GM12878 (cell line): ENCODE results near the gene IFRD2. TPM values are rescaled to one million over a fixed set of nuclear protein-coding genes. Genes with fewer than 3 reads are reported as not detected.

Experiments used
- DPF2 ChIP-seq: fragments of 450-650 bp; IDR thresholded peaks from 2 replicates; pipeline ENCODE4 v1.6.1; 2017; ENCODE audit warnings: mild to moderate bottlenecking
- EGR1 ChIP-seq, 2 experiments: IDR thresholded peaks; 1 replicate in 1 of 2; 2 replicates in 1 of 2; pipeline ENCODE4 v1.6.1; 2011 to 2012; ENCODE audit warnings: low read depth in 2 of 2, low read length in 2 of 2, borderline replicate concordance in 1 of 2, mild to moderate bottlenecking in 1 of 2, moderate library complexity in 1 of 2
- ETV6 ChIP-seq, 2 experiments: fragments of 450-650 bp in 1 of 2; IDR thresholded peaks in 1 of 2; conservative IDR thresholded peaks in 1 of 2; 2 replicates each; pipeline ENCODE4 v1.6.1; 2014; ENCODE audit warnings: antibody characterized with exemption in 1 of 2, borderline replicate concordance in 1 of 2, low read depth in 1 of 2, mild to moderate bottlenecking in 1 of 2, moderate library complexity in 1 of 2
- GABPA ChIP-seq: IDR thresholded peaks from 2 replicates; pipeline ENCODE4 v1.6.1; 2014; ENCODE audit warnings: antibody characterized with exemption, low read depth, mild to moderate bottlenecking, inconsistent platforms
- HDAC6 ChIP-seq: fragments of 200-600 bp; sonication (generic); IDR thresholded peaks from one replicate; pipeline ENCODE4 v1.8.0; 2017; ENCODE audit warnings: antibody characterized with exemption; ENCODE audit not compliant: unreplicated experiment
- IKZF2 ChIP-seq, 2 experiments: fragments of 450-650 bp; IDR thresholded peaks; 2 replicates each; pipeline ENCODE4 v1.6.1; 2017; ENCODE audit warnings: mild to moderate bottlenecking in 2 of 2, moderate library complexity in 2 of 2
- JUND ChIP-seq: IDR thresholded peaks from 2 replicates; pipeline ENCODE4 v1.6.1; 2012; ENCODE audit warnings: low read depth, mild to moderate bottlenecking, low read length, improper control_type of control experiment, moderate library complexity
- MAX ChIP-seq: IDR thresholded peaks from 2 replicates; pipeline ENCODE4 v1.6.1; 2012; ENCODE audit warnings: low read depth, low read length, improper control_type of control experiment
- MTA2 ChIP-seq: fragments of 450-650 bp; IDR thresholded peaks from 2 replicates; pipeline ENCODE4 v1.6.1; 2016; ENCODE audit warnings: low read depth, mild to moderate bottlenecking, moderate library complexity
- MXI1 ChIP-seq: fragments of 150-350 bp; IDR thresholded peaks from 2 replicates; pipeline ENCODE4 v1.6.1; 2011; ENCODE audit warnings: low read depth, mild to moderate bottlenecking, inconsistent platforms, low read length, improper control_type of control experiment
- NBN ChIP-seq: fragments of 450-650 bp; IDR thresholded peaks from 2 replicates; pipeline ENCODE4 v1.6.1; 2016
- NRF1 ChIP-seq: conservative IDR thresholded peaks from 2 replicates; pipeline ENCODE4 v1.6.1; 2011; ENCODE audit warnings: mild to moderate bottlenecking, low read depth, low read length, improper control_type of control experiment
- POLR2AphosphoS5 ChIP-seq: IDR thresholded peaks from 2 replicates; pipeline ENCODE4 v1.6.1; 2011; ENCODE audit warnings: mild to moderate bottlenecking, low read length, inconsistent platforms
- SPI1 ChIP-seq: IDR thresholded peaks from 2 replicates; pipeline ENCODE4 v1.6.1; 2011; ENCODE audit warnings: low read depth, mild to moderate bottlenecking, low read length, moderate library complexity, borderline replicate concordance; ENCODE audit not compliant: insufficient read depth
- SREBF1 ChIP-seq: IDR thresholded peaks from 2 replicates; pipeline ENCODE4 v1.6.1; 2012; ENCODE audit warnings: mild to moderate bottlenecking, low read length
- TCF12 ChIP-seq: IDR thresholded peaks from 2 replicates; pipeline ENCODE4 v1.6.1; 2011; ENCODE audit warnings: low read depth, mild to moderate bottlenecking, low read length
- ZBED1 ChIP-seq: IDR thresholded peaks from 2 replicates; pipeline ENCODE4 v1.6.1; 2016; ENCODE audit warnings: borderline replicate concordance
- ZNF592 ChIP-seq: fragments of 450-650 bp; IDR thresholded peaks from 2 replicates; pipeline ENCODE4 v1.6.1; 2017; ENCODE audit warnings: mild to moderate bottlenecking, moderate library complexity
- ZNF622 ChIP-seq: fragments of 450-650 bp; IDR thresholded peaks from 2 replicates; pipeline ENCODE4 v1.6.1; 2017; ENCODE audit warnings: mild to moderate bottlenecking, inconsistent platforms
- polyA plus RNA-seq, 11 experiments: library from polyadenylated mRNA; depleted of rRNA in 4 of 11; unstranded in 6 of 11; stranded (reverse) in 5 of 11; fragments of >200 nt; fragmentation: Nextera tagmentation in 4 of 11; fragmentation: Illumina TruSeq in 1 of 11; extraction: Ambion mirVana in 4 of 11; extraction: Trizol in 1 of 11; gene quantifications; 1 replicate in 1 of 11; 2 replicates in 10 of 11; pipeline versions ENCODE4 v1.2.1 to v1.2.3, GENCODE V29; 2011 to 2016; ENCODE audit warnings: inconsistent platforms in 2 of 11, missing spikeins in 2 of 11, low read depth in 1 of 11
- total RNA-seq, 4 experiments: library from RNA; depleted of rRNA in 3 of 4; stranded (reverse); fragments of >200 nt in 3 of 4; fragmentation: Illumina TruSeq in 1 of 4; extraction: Trizol in 1 of 4; gene quantifications; 2 replicates each; pipeline versions ENCODE4 v1.2.1 to v1.2.3, GENCODE V29; 2013 to 2021
- TF ChIP-seq, protein P1 (sequence below): fragments of 450-650 bp; IDR thresholded peaks from 2 replicates; pipeline ENCODE4 v1.6.1; 2018; ENCODE audit warnings: mild to moderate bottlenecking, low read depth, moderate library complexity; ENCODE audit not compliant: partially characterized antibody
- TF ChIP-seq, protein P2 (sequence below): fragments of 450-650 bp; IDR thresholded peaks from 2 replicates; pipeline ENCODE4 v1.6.1; 2016; ENCODE audit warnings: mild to moderate bottlenecking

IFRD2 gene
- total and polyA plus RNA-seq, 10 of the 15 experiments (the other 5 are each of a cell fraction or from before 2014, with no cell fraction given), result 19.1 to 153 (median 80.3) TPM

DNA sequence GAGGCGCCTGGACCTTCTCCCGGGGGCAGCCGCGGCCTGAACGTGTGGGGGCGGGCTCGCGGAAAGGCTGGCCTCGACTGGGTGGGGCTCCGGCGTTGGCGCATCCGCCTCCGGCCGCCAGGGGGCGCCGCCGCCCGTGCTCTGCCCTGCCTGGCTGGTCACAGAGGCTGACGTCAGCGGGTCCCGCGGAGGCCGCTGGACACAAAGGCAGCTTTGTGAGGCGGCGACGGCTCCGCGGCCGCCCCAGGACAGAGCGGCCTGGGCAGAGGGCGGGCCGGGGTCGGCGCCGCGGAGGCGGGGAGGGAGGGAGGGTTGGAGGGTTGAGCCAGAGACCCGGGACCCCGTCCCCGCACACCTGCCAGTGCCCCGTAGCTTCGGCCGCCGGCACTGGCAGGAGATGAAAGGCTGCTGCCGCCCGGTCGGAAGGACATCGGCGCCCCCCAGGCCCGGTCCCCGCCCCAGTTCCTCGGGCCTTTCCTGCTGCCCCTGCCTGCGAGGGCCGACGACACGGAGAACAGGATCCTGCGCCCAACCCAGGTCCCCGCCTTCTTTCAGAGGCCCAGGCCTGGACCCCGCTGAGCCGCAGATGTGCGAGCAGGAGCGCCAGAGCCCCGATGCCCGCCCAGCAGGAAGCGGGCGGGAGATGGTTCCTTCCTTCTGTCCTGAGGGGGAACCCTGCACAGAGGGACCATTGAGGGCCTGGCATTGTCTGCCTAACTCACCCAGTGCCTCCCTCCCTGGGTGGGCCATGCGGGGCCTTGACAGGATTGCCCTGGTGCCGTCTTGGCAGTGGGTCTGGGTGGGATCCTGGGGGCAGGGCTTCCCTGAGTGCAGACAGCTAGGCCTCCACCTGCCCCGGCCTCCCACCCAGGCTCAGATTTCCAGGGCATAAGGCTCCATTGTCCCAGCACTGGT, 31.9 kb downstream of the IFRD2 start (continued):
- TF ChIP-seq MAX (peak; percentile 15; the same call in 1 of the 2 replicates), JUND (peak; percentile 65), MXI1 (peak; percentile 56; the same call in 1 of the 2 replicates), NRF1 (no peak), EGR1 (IDR thresholded peaks at IDR 0.05; ENCODE audit: borderline replicate concordance in 1 of 2, low read depth in 2 of 2, low read length in 2 of 2) (peak in 1 of 2 experiments; percentile 81; a peak in 1 of 3 replicates), SREBF1 (no peak), ZBED1 (peak; percentile 78; the same call in 1 of the 2 replicates), DPF2 (peak; percentile 37), HDAC6 (no peak), TCF12 (no peak; the same call in 1 of the 2 replicates), IKZF2 (IDR thresholded peaks at IDR 0.05) (no peak), GABPA (no peak), ZNF622 (no peak), ETV6 (conservative IDR thresholded peaks at IDR 0.05 in 1 of 2, IDR thresholded peaks at IDR 0.05 in 1 of 2; ENCODE audit: borderline replicate concordance in 1 of 2, low read depth in 1 of 2) (no peak), ZNF592 (no peak; the same call in 1 of the 2 replicates), NBN (no peak), SPI1 (no peak), POLR2AphosphoS5 (no peak; the same call in 1 of the 2 replicates), MTA2 (no peak)
- TF ChIP-seq, protein P1, sequence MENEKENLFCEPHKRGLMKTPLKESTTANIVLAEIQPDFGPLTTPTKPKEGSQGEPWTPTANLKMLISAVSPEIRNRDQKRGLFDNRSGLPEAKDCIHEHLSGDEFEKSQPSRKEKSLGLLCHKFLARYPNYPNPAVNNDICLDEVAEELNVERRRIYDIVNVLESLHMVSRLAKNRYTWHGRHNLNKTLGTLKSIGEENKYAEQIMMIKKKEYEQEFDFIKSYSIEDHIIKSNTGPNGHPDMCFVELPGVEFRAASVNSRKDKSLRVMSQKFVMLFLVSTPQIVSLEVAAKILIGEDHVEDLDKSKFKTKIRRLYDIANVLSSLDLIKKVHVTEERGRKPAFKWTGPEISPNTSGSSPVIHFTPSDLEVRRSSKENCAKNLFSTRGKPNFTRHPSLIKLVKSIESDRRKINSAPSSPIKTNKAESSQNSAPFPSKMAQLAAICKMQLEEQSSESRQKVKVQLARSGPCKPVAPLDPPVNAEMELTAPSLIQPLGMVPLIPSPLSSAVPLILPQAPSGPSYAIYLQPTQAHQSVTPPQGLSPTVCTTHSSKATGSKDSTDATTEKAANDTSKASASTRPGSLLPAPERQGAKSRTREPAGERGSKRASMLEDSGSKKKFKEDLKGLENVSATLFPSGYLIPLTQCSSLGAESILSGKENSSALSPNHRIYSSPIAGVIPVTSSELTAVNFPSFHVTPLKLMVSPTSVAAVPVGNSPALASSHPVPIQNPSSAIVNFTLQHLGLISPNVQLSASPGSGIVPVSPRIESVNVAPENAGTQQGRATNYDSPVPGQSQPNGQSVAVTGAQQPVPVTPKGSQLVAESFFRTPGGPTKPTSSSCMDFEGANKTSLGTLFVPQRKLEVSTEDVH, result no peak
- TF ChIP-seq, protein P2, sequence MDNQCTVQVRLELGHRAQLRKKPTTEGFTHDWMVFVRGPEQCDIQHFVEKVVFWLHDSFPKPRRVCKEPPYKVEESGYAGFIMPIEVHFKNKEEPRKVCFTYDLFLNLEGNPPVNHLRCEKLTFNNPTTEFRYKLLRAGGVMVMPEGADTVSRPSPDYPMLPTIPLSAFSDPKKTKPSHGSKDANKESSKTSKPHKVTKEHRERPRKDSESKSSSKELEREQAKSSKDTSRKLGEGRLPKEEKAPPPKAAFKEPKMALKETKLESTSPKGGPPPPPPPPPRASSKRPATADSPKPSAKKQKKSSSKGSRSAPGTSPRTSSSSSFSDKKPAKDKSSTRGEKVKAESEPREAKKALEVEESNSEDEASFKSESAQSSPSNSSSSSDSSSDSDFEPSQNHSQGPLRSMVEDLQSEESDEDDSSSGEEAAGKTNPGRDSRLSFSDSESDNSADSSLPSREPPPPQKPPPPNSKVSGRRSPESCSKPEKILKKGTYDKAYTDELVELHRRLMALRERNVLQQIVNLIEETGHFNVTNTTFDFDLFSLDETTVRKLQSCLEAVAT, result no peak
